Ascending aorta (tissue), 2 donors: ENCODE measurements around the gene NELL2. TPM values are rescaled to one million over a fixed set of nuclear protein-coding genes. Genes with fewer than 3 reads are reported as not detected.

Experiments
- DNase-seq, 2 donors: peaks; one replicate each; pipeline ENCODE4 v3.0.0-alpha.2; 2019; ENCODE audit warnings: low spot score in 2 of 2
- H3K27ac ChIP-seq, 2 donors: fragments of 200-600 bp; sonication (generic); one replicate each; pipeline ENCODE4 v1.5.1; 2016 to 2017; ENCODE audit warnings: mild to moderate bottlenecking in 1 of 2
- H3K27me3 ChIP-seq: fragments of 200-600 bp; sonication (generic); one replicate; pipeline ENCODE4 v1.5.1; 2017
- H3K36me3 ChIP-seq, 2 donors: fragments of 200-600 bp; sonication (generic); one replicate each; pipeline ENCODE4 v1.5.1; 2016
- H3K4me1 ChIP-seq, 2 donors: fragments of 200-600 bp; sonication (generic); one replicate each; pipeline ENCODE4 v1.5.1; 2016 to 2017; ENCODE audit warnings: mild to moderate bottlenecking in 1 of 2
- H3K4me3 ChIP-seq, 2 donors: fragments of 200-600 bp; sonication (generic); one replicate each; pipeline ENCODE4 v1.5.1; 2016 to 2017; ENCODE audit warnings: mild to moderate bottlenecking in 1 of 2
- H3K9me3 ChIP-seq, 2 donors: fragments of 200-600 bp; sonication (generic); one replicate each; pipeline ENCODE4 v1.5.1; 2016
- CTCF ChIP-seq, 3 experiments: fragments of 200-600 bp in 2 of 3; fragments of 450-650 bp in 1 of 3; sonication (generic) in 2 of 3; IDR thresholded peaks; one replicate each; pipeline ENCODE4 v1.5.1; 2016 to 2019; ENCODE audit warnings: antibody characterized with exemption in 3 of 3, mild to moderate bottlenecking in 1 of 3, moderate library complexity in 1 of 3
- intact Hi-C: fragments of 100-400 bp; cut with DNase I; formaldehyde crosslinking; loops from one replicate; pipeline ENCODE4 v1.15.1; 2023
- total RNA-seq: library from RNA; depleted of rRNA; stranded (reverse); fragments of >200 nt; gene quantifications from one replicate; pipeline ENCODE4 v1.1.0, GENCODE V29; 2016

NELL2 gene
- total RNA-seq, 1 donor from 2014 or later: not detected

GRCh38 chr12:44611538-44611937 is 264.6 kb downstream of the NELL2 start:
- H3K4me1 ChIP-seq: no peaks in the 10 kb centered on the region
- H3K36me3 ChIP-seq: no peaks in the 10 kb centered on the region
- no peak for TF ChIP-seq CTCF (IDR thresholded peaks at IDR 0.05)
- no peak for DNase-seq
- H3K4me3 ChIP-seq: no peak overlapping the region
- no peaks in the 10 kb centered on the region for H3K27me3 ChIP-seq
- intact Hi-C loops: no loop called here
- H3K27ac ChIP-seq: no peak overlapping the region
- no peaks in the 10 kb centered on the region for H3K9me3 ChIP-seq

DNA sequence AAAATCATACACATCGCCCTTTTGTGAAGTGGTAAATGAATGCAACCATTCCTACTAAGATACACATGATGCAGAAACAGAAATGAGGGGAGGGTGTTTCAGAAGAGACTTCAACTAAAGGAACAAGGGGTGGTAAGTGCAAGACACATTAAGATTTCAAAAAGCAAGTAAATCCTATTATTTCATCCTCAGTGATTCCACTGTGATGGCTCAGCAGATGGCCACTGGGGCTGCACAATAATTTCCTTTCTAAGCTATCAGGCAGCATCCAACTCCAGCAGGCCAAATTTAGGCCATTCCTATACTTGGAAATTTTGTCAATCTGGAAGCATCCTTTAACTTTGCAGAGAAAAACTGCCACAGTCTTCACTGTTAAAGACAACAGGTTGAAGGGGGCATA is 272.4 kb downstream of the NELL2 start:
- no peaks in the 10 kb centered on the region for H3K36me3 ChIP-seq
- H3K27me3 ChIP-seq: no peaks in the 10 kb centered on the region
- DNase-seq: no peak
- no peak overlapping the region for H3K27ac ChIP-seq
- no peak overlapping the region for H3K4me3 ChIP-seq
- intact Hi-C loops: no loop called here
- H3K4me1 ChIP-seq: no peaks in the 10 kb centered on the region
- no peak for TF ChIP-seq CTCF (IDR thresholded peaks at IDR 0.05)
- no peaks in the 10 kb centered on the region for H3K9me3 ChIP-seq

- no peak for TF ChIP-seq CTCF (IDR thresholded peaks at IDR 0.05)
- Histone ChIP-seq H3K9me3 (no peaks in the 10 kb centered on the region), H3K4me3 (no peak overlapping the region), H3K27ac (no peak overlapping the region), H3K36me3 (no peaks in the 10 kb centered on the region), H3K27me3 (no peaks in the 10 kb centered on the region), H3K4me1 (no peaks in the 10 kb centered on the region)
- DNase-seq: no peak
- intact Hi-C loops: no loop called here
Observed at GRCh38 chr12:44592626-44593025, 283.5 kb downstream of the NELL2 start.

GRCh38 chr12:44589697-44590096 is 286.4 kb downstream of the NELL2 start:
- TF ChIP-seq CTCF (IDR thresholded peaks at IDR 0.05): no peak
- no peaks in the 10 kb centered on the region for H3K9me3 ChIP-seq
- no peaks in the 10 kb centered on the region for H3K27me3 ChIP-seq
- intact Hi-C loops: no loop called here
- H3K4me3 ChIP-seq: no peak overlapping the region
- H3K36me3 ChIP-seq: no peaks in the 10 kb centered on the region
- DNase-seq: no peak
- no peak overlapping the region for H3K27ac ChIP-seq
- H3K4me1 ChIP-seq: no peaks in the 10 kb centered on the region

- no peak overlapping the region for H3K4me3 ChIP-seq
- intact Hi-C loops: no loop called here
- no peak for DNase-seq
- H3K4me1 ChIP-seq: no peaks in the 10 kb centered on the region
- H3K36me3 ChIP-seq: no peaks in the 10 kb centered on the region
- H3K9me3 ChIP-seq: no peaks in the 10 kb centered on the region
- no peaks in the 10 kb centered on the region for H3K27me3 ChIP-seq
- no peak overlapping the region for H3K27ac ChIP-seq
- TF ChIP-seq CTCF (IDR thresholded peaks at IDR 0.05): no peak
Observed at GRCh38 chr12:44588651-44589050, 287.5 kb downstream of the NELL2 start.

- intact Hi-C loops: no loop called here
- TF ChIP-seq CTCF (IDR thresholded peaks at IDR 0.05): no peak
- H3K4me1 ChIP-seq: no peaks in the 10 kb centered on the region
- H3K36me3 ChIP-seq: no peaks in the 10 kb centered on the region
- DNase-seq: no peak
- no peaks in the 10 kb centered on the region for H3K27me3 ChIP-seq
- no peaks in the 10 kb centered on the region for H3K9me3 ChIP-seq
- no peak overlapping the region for H3K4me3 ChIP-seq
- H3K27ac ChIP-seq: no peak overlapping the region
Observed at GRCh38 chr12:44584625-44585024, 291.5 kb downstream of the NELL2 start.
